GM21381 (cell line): ENCODE data around the gene ZBTB34.

Source experiments
- ATAC-seq: cut with Tn5 transposase; IDR thresholded peaks from one replicate; pipeline ENCODE4 v1.9.1; 2021; ENCODE audit warnings: mild to moderate bottlenecking, moderate library complexity; ENCODE audit not compliant: unreplicated experiment

The ZBTB34 gene

GRCh38 chr9:126915846-126916543 is 55.6 kb downstream of the ZBTB34 start:
- no peak for ATAC-seq

DNA sequence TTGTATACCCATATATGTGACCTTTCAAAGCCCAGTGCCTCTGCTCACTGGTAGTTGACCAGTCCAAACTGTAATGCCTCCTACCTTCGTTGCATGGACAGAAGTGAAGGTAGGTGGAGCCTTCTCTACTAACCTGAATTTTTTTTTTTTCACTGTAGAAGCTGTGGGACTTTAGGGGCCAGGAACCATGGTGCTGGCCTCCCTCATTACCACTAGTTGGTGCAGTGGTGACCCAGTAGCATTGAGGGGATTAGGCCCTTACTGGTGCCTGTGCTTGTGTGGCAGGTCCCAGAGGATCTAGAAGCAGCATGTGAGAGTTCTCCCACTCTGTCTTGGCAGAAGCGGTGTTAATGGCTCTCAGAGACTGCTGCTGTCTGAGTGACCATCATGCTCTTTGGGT is 56.5 kb downstream of the ZBTB34 start:
- no peak for ATAC-seq

DNA sequence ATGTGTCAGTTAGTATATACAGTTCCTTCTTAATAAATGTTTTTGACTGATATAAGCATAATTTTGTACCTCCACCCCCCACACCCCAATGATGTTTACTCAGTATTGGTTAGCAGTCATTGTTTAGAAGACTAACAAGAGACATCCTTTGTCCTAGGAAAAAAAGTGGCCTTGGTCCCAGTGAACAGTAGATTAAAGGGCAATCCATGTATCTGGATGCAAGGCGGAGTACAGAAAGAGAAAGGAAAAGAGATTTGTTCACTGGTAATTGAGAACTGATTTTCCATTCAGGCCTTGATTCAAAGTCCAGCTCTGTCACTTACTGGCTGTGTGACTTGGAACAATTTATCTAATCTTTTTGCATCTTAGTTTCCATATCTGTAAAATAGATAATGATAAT is 58.8 kb downstream of the ZBTB34 start:
- no peak for ATAC-seq

DNA sequence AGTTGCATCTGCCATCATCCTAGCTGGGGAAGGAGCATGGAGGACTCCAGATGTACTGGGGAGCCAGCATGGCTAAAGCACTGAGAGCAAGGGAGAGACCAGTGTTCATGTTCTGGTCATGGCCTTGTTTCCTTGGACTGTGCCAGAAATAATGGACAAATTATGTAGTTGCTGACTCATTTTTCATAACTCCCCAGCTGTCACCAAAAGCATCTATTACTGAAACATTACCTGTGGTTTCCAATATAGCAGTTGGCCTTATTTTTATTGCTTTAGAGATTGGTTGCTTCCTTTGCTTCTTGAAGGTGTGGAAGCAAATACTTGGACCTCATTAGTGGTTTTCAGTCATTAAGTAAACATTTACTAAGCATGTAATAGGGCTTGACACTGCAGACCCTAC is 65.4 kb downstream of the ZBTB34 start:
- ATAC-seq, result no peak

GRCh38 chr9:126926364-126926763 is 65.9 kb downstream of the ZBTB34 start:
- no peak for ATAC-seq

- no peak for ATAC-seq
These were observed 67.0 kb downstream of the ZBTB34 start for GRCh38 chr9:126927419-126927818.

- no peak for ATAC-seq
These were observed 72.5 kb downstream of the ZBTB34 start for GRCh38 chr9:126932871-126933321.

DNA sequence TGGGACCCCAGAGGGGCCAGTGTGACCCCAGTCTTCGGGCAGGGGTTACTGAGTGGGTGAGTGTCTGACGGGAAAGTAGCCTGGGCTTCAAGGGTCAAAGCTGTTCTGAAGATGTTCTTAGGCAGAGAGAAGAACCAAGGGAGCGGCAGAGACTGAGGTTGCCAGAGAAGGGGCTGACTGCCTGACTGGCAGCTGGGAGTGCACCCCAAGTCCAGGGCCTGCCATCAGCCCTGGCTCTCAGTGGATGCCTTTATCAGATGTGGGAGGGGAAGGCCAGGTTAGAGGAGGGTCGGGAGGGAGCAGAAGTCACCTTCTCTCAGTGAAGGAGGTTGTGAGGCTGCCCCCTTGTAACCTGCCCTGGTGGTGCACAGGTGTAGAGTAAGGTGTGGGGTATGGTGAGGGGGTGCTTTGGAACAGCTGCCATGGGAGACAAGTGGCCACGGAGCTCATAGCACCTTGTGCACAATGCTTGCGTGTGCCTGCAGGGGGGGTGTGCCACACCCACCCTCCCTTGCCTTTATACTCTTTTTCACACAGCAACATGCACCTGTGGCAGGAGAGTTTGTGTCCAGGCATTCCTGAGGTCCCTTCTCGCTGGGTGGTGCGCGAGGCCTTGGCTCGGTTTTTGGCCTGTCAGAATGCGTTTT is 73.0 kb downstream of the ZBTB34 start:
- ATAC-seq, result no peak

DNA sequence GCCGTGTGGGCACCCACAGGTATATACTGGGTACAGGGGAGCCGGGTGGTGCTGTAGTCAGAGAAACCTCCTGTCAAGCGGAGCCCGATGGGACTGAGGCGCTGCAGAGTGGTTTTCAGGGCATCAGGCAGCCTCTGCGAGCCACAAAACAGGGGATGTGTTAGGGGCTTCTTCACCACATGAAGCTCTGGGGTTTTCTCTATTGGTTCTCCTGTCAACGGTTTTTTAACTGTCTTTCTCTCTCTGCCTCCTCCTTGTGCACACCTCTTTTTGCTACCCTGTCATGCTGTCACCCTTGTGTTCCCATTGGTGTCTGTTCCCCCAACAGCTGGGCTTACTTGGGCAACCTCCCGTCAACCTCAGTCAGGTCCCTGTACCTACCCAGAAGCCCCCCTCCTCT is 74.0 kb downstream of the ZBTB34 start:
- no peak for ATAC-seq
